SK-N-SH (cell line): ENCODE results near the gene CENPX.

Experiments
- CTCF ChIP-seq: fragments of 200-600 bp; sonication (generic); IDR thresholded peaks from 2 replicates; pipeline ENCODE4 v1.6.1; 2017; ENCODE audit warnings: antibody characterized with exemption, mild to moderate bottlenecking, moderate library complexity
- FOSL2 ChIP-seq: IDR thresholded peaks from 2 replicates; pipeline ENCODE4 v1.4.0; 2012; ENCODE audit warnings: low read depth, mild to moderate bottlenecking, moderate library complexity, borderline replicate concordance
- POLR2AphosphoS5 ChIP-seq: IDR thresholded peaks from 2 replicates; pipeline ENCODE4 v1.6.1; 2012; ENCODE audit warnings: low read depth, low read length

- TF ChIP-seq FOSL2 (no peak), CTCF (peak; percentile 84), POLR2AphosphoS5 (peak; percentile 82)
Observed at GRCh38 chr17:82037092-82037888, 14.6 kb upstream of the CENPX start, which contains the start of gene DCXR.
